ENCODE data around the gene A1BG. TPM values are rescaled to one million over a fixed set of nuclear protein-coding genes. Genes with fewer than 3 reads are reported as not detected.
A peak's percentile ranks its signal among the peaks of the same experiment; 100 is the strongest.

A1BG gene
- total and polyA plus RNA-seq, 2 of the 13 experiments (the other 11 are each of a cell fraction or from before 2014, with no cell fraction given) = 14.7 to 41.4 TPM

DNA sequence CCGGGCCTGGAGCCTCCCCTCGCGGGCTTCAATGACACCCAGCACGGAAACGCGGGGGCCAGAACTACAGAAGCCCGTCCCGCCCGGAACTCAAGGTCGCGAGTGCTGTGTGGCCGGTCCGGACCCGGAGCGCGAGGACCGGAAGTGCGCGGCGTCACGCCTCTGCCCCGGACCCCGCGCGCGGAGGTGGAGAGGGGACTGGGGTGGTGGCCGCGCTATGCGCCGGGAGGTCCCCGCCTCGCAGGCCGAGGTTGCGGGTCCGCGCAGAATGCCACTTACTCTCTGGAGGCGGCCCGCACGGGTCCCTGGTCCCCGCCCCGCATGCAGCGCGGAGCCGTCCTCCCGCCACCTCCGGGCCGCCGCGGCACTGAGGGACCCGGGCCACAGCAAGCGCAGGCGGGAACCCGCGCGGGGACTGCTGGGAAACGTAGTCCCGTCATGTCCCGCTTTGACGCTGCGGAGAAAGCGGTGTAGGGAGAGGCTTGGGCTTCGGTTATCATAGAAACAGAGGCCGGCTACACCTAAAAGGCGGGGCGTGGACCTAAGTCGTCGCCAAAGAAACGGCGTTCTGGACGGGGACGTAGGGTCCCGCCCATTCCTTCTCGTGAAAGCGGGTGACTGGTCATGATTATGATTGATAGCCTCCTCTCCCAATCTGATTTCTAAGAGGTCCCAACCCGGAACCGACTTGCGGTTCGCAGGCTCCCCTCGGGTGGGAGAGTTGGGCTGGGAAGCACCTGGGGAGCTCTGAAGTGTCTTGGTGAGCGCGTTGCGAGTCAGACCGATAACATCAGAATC, 27.6 kb upstream of the A1BG start, which contains the start of gene ZNF837 (continued):
- TF ChIP-seq ARID4A (CRISPR knock-in tag; IDR thresholded peaks at IDR 0.05; ENCODE audit: borderline replicate concordance) (peak; percentile 98), ZBTB25 (CRISPR knock-in tag; IDR thresholded peaks at IDR 0.05) (peak; percentile 90), STAT6 (CRISPR knock-in tag; IDR thresholded peaks at IDR 0.05; ENCODE audit: borderline replicate concordance) (no peak), BHLHE40 (IDR thresholded peaks at IDR 0.05; ENCODE audit: low read length) (peak; percentile 31; the same call in 1 of the 2 replicates), ZBTB43 (CRISPR knock-in tag; conservative IDR thresholded peaks at IDR 0.05) (no peak), ZNF225 (CRISPR knock-in tag; IDR thresholded peaks at IDR 0.05) (peak; percentile 94), ZNF251 (CRISPR knock-in tag; IDR thresholded peaks at IDR 0.05) (no peak), NRL (CRISPR knock-in tag; IDR thresholded peaks at IDR 0.05; ENCODE audit: borderline replicate concordance) (peak; percentile 91; the same call in 1 of the 2 replicates), CHCHD3 (CRISPR knock-in tag; IDR thresholded peaks at IDR 0.05) (peak; percentile 96), ZSCAN9 (CRISPR knock-in tag; IDR thresholded peaks at IDR 0.05; ENCODE audit: borderline replicate concordance) (peak; percentile 75; the same call in 1 of the 2 replicates), RBFOX2 (IDR thresholded peaks at IDR 0.05; ENCODE audit: low read depth, low read length) (peak; percentile 100), ZNF337 (CRISPR knock-in tag; IDR thresholded peaks at IDR 0.05; ENCODE audit: borderline replicate concordance, low read depth) (0 out of 2 replicates have a peak, but pooled peaks have one; percentile 79), ZNF232 (CRISPR knock-in tag; IDR thresholded peaks at IDR 0.05; ENCODE audit: borderline replicate concordance) (peak; percentile 91), ZNF878 (CRISPR knock-in tag; IDR thresholded peaks at IDR 0.05) (0 out of 2 replicates have a peak, but pooled peaks have one; percentile 26), ZNF737 (CRISPR knock-in tag; IDR thresholded peaks at IDR 0.05; ENCODE audit: borderline replicate concordance) (no peak), ZNF766 (CRISPR knock-in tag; IDR thresholded peaks at IDR 0.05; ENCODE audit: borderline replicate concordance) (peak; percentile 68; the same call in 1 of the 2 replicates), ZNF619 (CRISPR knock-in tag; IDR thresholded peaks at IDR 0.05) (peak; percentile 52; the same call in 1 of the 2 replicates), POLR2AphosphoS2 (IDR thresholded peaks at IDR 0.05; ENCODE audit: low read depth, low read length) (no peak), MAF1 (CRISPR knock-in tag; IDR thresholded peaks at IDR 0.05; ENCODE audit: borderline replicate concordance) (peak; percentile 82; the same call in 1 of the 2 replicates), GTF2F1 (IDR thresholded peaks at IDR 0.05; ENCODE audit: low read length) (no peak)
